ENCODE results near the gene FGF11. TPM values are rescaled to one million over a fixed set of nuclear protein-coding genes. Genes with fewer than 3 reads are reported as not detected.

Gene FGF11
- total and polyA plus RNA-seq, 2 donors from 2014 or later = 1.4 to 7.7 TPM

- TF ChIP-seq, protein P1, sequence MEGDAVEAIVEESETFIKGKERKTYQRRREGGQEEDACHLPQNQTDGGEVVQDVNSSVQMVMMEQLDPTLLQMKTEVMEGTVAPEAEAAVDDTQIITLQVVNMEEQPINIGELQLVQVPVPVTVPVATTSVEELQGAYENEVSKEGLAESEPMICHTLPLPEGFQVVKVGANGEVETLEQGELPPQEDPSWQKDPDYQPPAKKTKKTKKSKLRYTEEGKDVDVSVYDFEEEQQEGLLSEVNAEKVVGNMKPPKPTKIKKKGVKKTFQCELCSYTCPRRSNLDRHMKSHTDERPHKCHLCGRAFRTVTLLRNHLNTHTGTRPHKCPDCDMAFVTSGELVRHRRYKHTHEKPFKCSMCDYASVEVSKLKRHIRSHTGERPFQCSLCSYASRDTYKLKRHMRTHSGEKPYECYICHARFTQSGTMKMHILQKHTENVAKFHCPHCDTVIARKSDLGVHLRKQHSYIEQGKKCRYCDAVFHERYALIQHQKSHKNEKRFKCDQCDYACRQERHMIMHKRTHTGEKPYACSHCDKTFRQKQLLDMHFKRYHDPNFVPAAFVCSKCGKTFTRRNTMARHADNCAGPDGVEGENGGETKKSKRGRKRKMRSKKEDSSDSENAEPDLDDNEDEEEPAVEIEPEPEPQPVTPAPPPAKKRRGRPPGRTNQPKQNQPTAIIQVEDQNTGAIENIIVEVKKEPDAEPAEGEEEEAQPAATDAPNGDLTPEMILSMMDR (IDR thresholded peaks at IDR 0.05; ENCODE audit: borderline replicate concordance, extremely low read depth, insufficient read depth) = no peak
- H3K27ac ChIP-seq (ENCODE audit: low read depth in 2 of 2, low read length in 2 of 2) = no peak overlapping the region
- H3K9ac ChIP-seq (ENCODE audit: low read length in 3 of 3) = peak overlapping the region; percentile 12 to 74 (median 15)
- no peaks in the 10 kb centered on the region for H3K27me3 ChIP-seq (ENCODE audit: control insufficient read depth, insufficient read depth, low read length)
- no peak for FAIRE-seq
- peak overlapping the region; percentile 12 to 73 (median 69) for H3K4me3 ChIP-seq (ENCODE audit: low read length in 3 of 3)
- intact Hi-C loops (cut with DNase I) = no loop called here
- no peaks in the 10 kb centered on the region for H3K9me3 ChIP-seq (ENCODE audit: control insufficient read depth in 2 of 3, insufficient read depth in 1 of 3, low read length in 3 of 3)
- DNase-seq = peak in 1 of 5 donors; percentile 24
- peaks cover 0 to 2% (median 0%) of the 10 kb centered on the region in 3 donors for H3K36me3 ChIP-seq (ENCODE audit: control insufficient read depth in 2 of 3, insufficient read depth in 3 of 3, low read length in 3 of 3)
- peaks cover 0 to 21% (median 5%) of the 10 kb centered on the region in 3 donors for H3K4me1 ChIP-seq (ENCODE audit: control insufficient read depth in 2 of 3, insufficient read depth in 2 of 3, low read depth in 1 of 3, low read length in 3 of 3)
Measured at GRCh38 chr17:7486181-7486580, 46.9 kb downstream of the FGF11 start.

DNA sequence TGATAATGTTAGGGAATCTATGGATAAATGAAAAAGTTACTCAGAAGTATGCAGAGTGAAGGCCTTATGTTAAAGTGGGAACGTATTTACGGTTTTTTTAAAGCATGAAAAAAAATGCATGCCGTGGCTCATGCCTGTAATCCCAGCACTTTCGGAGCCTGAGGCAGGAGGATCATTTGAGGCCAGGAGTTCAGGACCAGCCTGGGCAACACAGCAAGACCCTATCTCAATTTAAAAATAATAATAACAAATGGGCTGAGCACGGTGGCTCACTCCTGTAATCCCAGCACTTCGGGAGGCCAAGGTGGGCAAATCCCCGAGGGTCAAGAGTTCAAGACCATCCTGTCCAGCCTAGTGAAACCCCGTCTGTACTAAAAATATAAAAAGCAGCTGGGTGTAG is 50.8 kb downstream of the FGF11 start:
- DNase-seq (peak in 1 of 5 donors; percentile 5), FAIRE-seq (no peak)
- no peaks in the 10 kb centered on the region for H3K27me3 ChIP-seq (ENCODE audit: control insufficient read depth, insufficient read depth, low read length)
- TF ChIP-seq, protein P1 (IDR thresholded peaks at IDR 0.05; ENCODE audit: borderline replicate concordance, extremely low read depth, insufficient read depth) = no peak
- intact Hi-C loops (cut with DNase I) = no loop called here
- H3K4me1 ChIP-seq (ENCODE audit: control insufficient read depth in 2 of 3, insufficient read depth in 2 of 3, low read depth in 1 of 3, low read length in 3 of 3) = peaks cover 0 to 26% (median 5%) of the 10 kb centered on the region in 3 donors
- H3K9me3 ChIP-seq (ENCODE audit: control insufficient read depth in 2 of 3, insufficient read depth in 1 of 3, low read length in 3 of 3) = no peaks in the 10 kb centered on the region
- H3K4me3 ChIP-seq (ENCODE audit: low read length in 3 of 3) = no peak overlapping the region
- H3K36me3 ChIP-seq (ENCODE audit: control insufficient read depth in 2 of 3, insufficient read depth in 3 of 3, low read length in 3 of 3) = peaks cover 0 to 2% (median 0%) of the 10 kb centered on the region in 3 donors
- no peak overlapping the region for H3K9ac ChIP-seq (ENCODE audit: low read length in 3 of 3)
- no peak overlapping the region for H3K27ac ChIP-seq (ENCODE audit: low read depth in 2 of 2, low read length in 2 of 2)

DNA sequence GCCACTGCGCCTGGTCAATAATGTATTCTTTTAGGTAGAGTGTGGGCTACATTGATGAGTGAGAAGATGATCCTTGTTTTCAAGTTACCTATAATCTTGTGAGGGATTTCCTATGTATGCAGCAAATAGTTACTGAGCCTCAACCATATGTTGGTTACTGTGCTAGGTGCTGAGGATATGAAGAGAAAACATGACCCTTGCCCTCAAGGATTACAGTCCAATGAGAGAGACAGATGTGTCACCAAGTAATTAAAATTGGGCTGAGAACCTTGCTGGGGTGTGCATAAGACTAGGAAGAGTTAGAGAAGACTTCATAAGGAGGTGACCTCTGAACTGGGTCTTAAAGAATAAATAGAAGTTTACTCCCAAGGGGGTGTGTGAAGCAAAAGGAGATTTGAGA is 52.3 kb downstream of the FGF11 start:
- Histone ChIP-seq H3K27ac (ENCODE audit: low read depth in 2 of 2, low read length in 2 of 2) (no peak overlapping the region), H3K27me3 (ENCODE audit: control insufficient read depth, insufficient read depth, low read length) (no peaks in the 10 kb centered on the region), H3K36me3 (ENCODE audit: control insufficient read depth in 2 of 3, insufficient read depth in 3 of 3, low read length in 3 of 3) (peaks cover 2 to 12% (median 4%) of the 10 kb centered on the region in 3 donors), H3K4me1 (ENCODE audit: control insufficient read depth in 2 of 3, insufficient read depth in 2 of 3, low read depth in 1 of 3, low read length in 3 of 3) (peaks cover 0 to 26% (median 0%) of the 10 kb centered on the region in 3 donors), H3K4me3 (ENCODE audit: low read length in 3 of 3) (no peak overlapping the region), H3K9me3 (ENCODE audit: control insufficient read depth in 2 of 3, insufficient read depth in 1 of 3, low read length in 3 of 3) (no peaks in the 10 kb centered on the region), H3K9ac (ENCODE audit: low read length in 3 of 3) (no peak overlapping the region)
- intact Hi-C loops (cut with DNase I) = no loop called here
- TF ChIP-seq, protein P1 (IDR thresholded peaks at IDR 0.05; ENCODE audit: borderline replicate concordance, extremely low read depth, insufficient read depth) = no peak
- FAIRE-seq (no peak), DNase-seq (no peak)

DNA sequence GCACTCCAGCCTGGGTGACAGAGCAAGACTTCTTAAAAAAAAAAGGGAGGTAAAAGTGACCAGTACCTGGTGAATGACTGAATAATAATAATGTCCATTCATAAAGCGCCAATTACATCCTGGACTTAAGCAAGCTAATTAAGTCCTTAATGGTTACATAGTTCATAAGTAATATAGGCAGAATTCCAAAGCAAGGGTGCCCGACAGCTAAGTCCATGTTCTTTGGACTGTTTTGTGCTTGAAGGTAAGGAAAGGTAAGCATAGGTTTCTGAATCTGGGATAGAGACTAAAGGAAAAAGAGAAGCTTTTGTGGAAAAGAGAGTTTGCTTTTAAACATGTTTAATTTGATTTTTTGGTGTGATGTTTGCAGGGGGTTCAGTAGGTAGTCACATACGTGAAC is 54.6 kb downstream of the FGF11 start:
- Histone ChIP-seq H3K9me3 (ENCODE audit: control insufficient read depth in 2 of 3, insufficient read depth in 1 of 3, low read length in 3 of 3) (no peaks in the 10 kb centered on the region), H3K27me3 (ENCODE audit: control insufficient read depth, insufficient read depth, low read length) (no peaks in the 10 kb centered on the region), H3K27ac (ENCODE audit: low read depth in 2 of 2, low read length in 2 of 2) (no peak overlapping the region), H3K9ac (ENCODE audit: low read length in 3 of 3) (no peak overlapping the region), H3K36me3 (ENCODE audit: control insufficient read depth in 2 of 3, insufficient read depth in 3 of 3, low read length in 3 of 3) (peaks cover 6 to 33% (median 25%) of the 10 kb centered on the region in 3 donors), H3K4me3 (ENCODE audit: low read length in 3 of 3) (no peak overlapping the region), H3K4me1 (ENCODE audit: control insufficient read depth in 2 of 3, insufficient read depth in 2 of 3, low read depth in 1 of 3, low read length in 3 of 3) (peaks cover 0 to 23% (median 0%) of the 10 kb centered on the region in 3 donors)
- DNase-seq = no peak
- TF ChIP-seq, protein P1 (IDR thresholded peaks at IDR 0.05; ENCODE audit: borderline replicate concordance, extremely low read depth, insufficient read depth) = no peak
- FAIRE-seq = no peak
- intact Hi-C loops (cut with DNase I) = no loop called here

All from kidney (tissue), 14 donors.